GM23338 (cell line): ENCODE results near the gene FARSA. TPM values are rescaled to one million over a fixed set of nuclear protein-coding genes. Genes with fewer than 3 reads are reported as not detected.
"Not testable (repeated sequence)": the region's sequence is repeated elsewhere in the genome, so short reads cannot be mapped to it uniquely, and the experiment has no call there.

Experiments
- ATAC-seq: fragments of 200-7000 bp; cut with Tn5 transposase; 3 replicates; pipeline ENCODE4 v1.9.1; 2020
- DNase-seq: peaks from one replicate; pipeline ENCODE4 v3.0.0-alpha.2; 2015; ENCODE audit warnings: low spot score
- H2AFZ ChIP-seq: fragments of 200-600 bp; sonication (generic); 2 replicates; pipeline ENCODE4 v1.8.0; 2016; ENCODE audit warnings: antibody characterized with exemption, mild to moderate bottlenecking, moderate library complexity
- H3F3A ChIP-seq: fragments of 200-600 bp; sonication (generic); replicated peaks from 2 replicates; pipeline ENCODE4 v1.8.0; 2017; ENCODE audit warnings: antibody characterized with exemption, mixed run types, low read depth
- H3K27ac ChIP-seq: fragments of 200-600 bp; sonication (generic); 2 replicates; pipeline ENCODE4 v1.6.1; 2016; ENCODE audit warnings: low read depth
- H3K27me3 ChIP-seq: fragments of 200-600 bp; sonication (generic); 2 replicates; pipeline ENCODE4 v1.8.0; 2016; ENCODE audit warnings: mild to moderate bottlenecking, mixed run types, moderate library complexity; ENCODE audit not compliant: insufficient read depth
- H3K36me3 ChIP-seq: fragments of 200-600 bp; sonication (generic); 2 replicates; pipeline ENCODE4 v1.8.0; 2016; ENCODE audit warnings: mild to moderate bottlenecking; ENCODE audit not compliant: insufficient read depth
- H3K4me1 ChIP-seq: fragments of 200-600 bp; sonication (generic); 2 replicates; pipeline ENCODE4 v1.8.0; 2016; ENCODE audit warnings: mild to moderate bottlenecking, moderate library complexity; ENCODE audit not compliant: insufficient read depth
- H3K4me2 ChIP-seq: fragments of 200-600 bp; sonication (generic); 2 replicates; pipeline ENCODE4 v1.7.1; 2017; ENCODE audit warnings: mixed run types
- H3K4me3 ChIP-seq: fragments of 200-600 bp; sonication (generic); 2 replicates; pipeline ENCODE4 v1.6.1; 2016; ENCODE audit warnings: mixed run types
- H3K79me2 ChIP-seq: fragments of 200-600 bp; sonication (generic); replicated peaks from 2 replicates; pipeline ENCODE4 v1.8.0; 2017; ENCODE audit warnings: mild to moderate bottlenecking; ENCODE audit not compliant: insufficient read depth
- H3K9me2 ChIP-seq: fragments of 200-600 bp; sonication (generic); 2 replicates; pipeline ENCODE4 v1.8.0; 2017; ENCODE audit not compliant: insufficient read depth
- H4K20me1 ChIP-seq: fragments of 200-600 bp; sonication (generic); replicated peaks from 2 replicates; pipeline ENCODE4 v1.8.0; 2017; ENCODE audit warnings: mild to moderate bottlenecking; ENCODE audit not compliant: insufficient read depth
- H3K27ac Mint-ChIP-seq: 2 replicates; pipeline ENCODE4 v1.8.0; 2020; ENCODE audit warnings: inconsistent platforms, mild to moderate bottlenecking, moderate library complexity, mixed read lengths
- H3K27me3 Mint-ChIP-seq: 3 replicates; pipeline ENCODE4 v1.8.0; 2022; ENCODE audit warnings: low read depth, mild to moderate bottlenecking, moderate library complexity, mixed read lengths, inconsistent platforms; ENCODE audit not compliant: insufficient read depth, poor library complexity
- H3K36me3 Mint-ChIP-seq: 3 replicates; pipeline ENCODE4 v1.8.0; 2021; ENCODE audit warnings: low read depth, mild to moderate bottlenecking, inconsistent platforms, moderate library complexity, mixed read lengths
- H3K4me1 Mint-ChIP-seq: 3 replicates; pipeline ENCODE4 v1.8.0; 2020; ENCODE audit warnings: mild to moderate bottlenecking, inconsistent platforms, mixed read lengths
- H3K4me3 Mint-ChIP-seq: 3 replicates; pipeline ENCODE4 v1.8.0; 2021; ENCODE audit warnings: moderate library complexity, mild to moderate bottlenecking, inconsistent platforms, mixed read lengths
- H3K9me3 Mint-ChIP-seq: 3 replicates; pipeline ENCODE4 v1.8.0; 2020; ENCODE audit warnings: moderate library complexity, mild to moderate bottlenecking, inconsistent platforms, mixed read lengths
- CREB1 ChIP-seq: fragments of 250-450 bp; sonication (Bioruptor Pico); IDR thresholded peaks from 2 replicates; pipeline ENCODE4 v1.5.0; 2020; ENCODE audit warnings: low read depth, mild to moderate bottlenecking, moderate library complexity
- CTCF ChIP-seq, 2 experiments: fragments of 200-600 bp in 1 of 2; sonication (generic) in 1 of 2; conservative IDR thresholded peaks; 2 replicates each; pipeline versions ENCODE4 v1.5.1 to v1.6.1; 2016 to 2017; ENCODE audit warnings: antibody characterized with exemption in 2 of 2, low read depth in 2 of 2, mild to moderate bottlenecking in 2 of 2, moderate library complexity in 1 of 2
- EZH2 ChIP-seq: fragments of 200-600 bp; sonication (generic); IDR thresholded peaks from one replicate; pipeline ENCODE4 v1.8.0; 2017; ENCODE audit warnings: antibody characterized with exemption, mild to moderate bottlenecking, low read depth; ENCODE audit not compliant: unreplicated experiment
- JUNB ChIP-seq: IDR thresholded peaks from one replicate; pipeline ENCODE4 v1.6.1; 2016; ENCODE audit warnings: antibody characterized with exemption; ENCODE audit not compliant: unreplicated experiment
- NANOG ChIP-seq: IDR thresholded peaks from 2 replicates; pipeline ENCODE4 v1.6.1; 2016; ENCODE audit warnings: antibody characterized with exemption, borderline replicate concordance
- STAT1 ChIP-seq: IDR thresholded peaks from one replicate; pipeline ENCODE4 v1.6.1; 2016; ENCODE audit warnings: antibody characterized with exemption; ENCODE audit not compliant: unreplicated experiment
- ZNF462 ChIP-seq: fragments of 250-450 bp; sonication (Bioruptor Pico); IDR thresholded peaks from 2 replicates; pipeline ENCODE4 v1.5.0; 2020; ENCODE audit warnings: mild to moderate bottlenecking, moderate library complexity
- polyA plus RNA-seq: library from polyadenylated mRNA; unstranded; fragments of >200 nt; fragmentation: Nextera tagmentation; extraction: Ambion mirVana; gene quantifications from 2 replicates; pipeline ENCODE4 v1.2.1, GENCODE V29; 2016
- total RNA-seq: library from RNA; depleted of rRNA; stranded (reverse); fragments of >200 nt; shearing (Covaris generic); gene quantifications from 2 replicates; pipeline ENCODE4 v1.2.3, GENCODE V29; 2014
- TF ChIP-seq, protein P1 (sequence below): IDR thresholded peaks from 2 replicates; pipeline ENCODE4 v1.6.1; 2016; ENCODE audit warnings: antibody characterized with exemption

FARSA gene
- total and polyA plus RNA-seq, 2 experiments from 2014 or later: 74.7 to 86.4 TPM

- H3K27ac ChIP-seq, H2AFZ ChIP-seq, H3K4me3 Mint-ChIP-seq, H3K4me2 ChIP-seq, H4K20me1 ChIP-seq, H3K79me2 ChIP-seq, H3K4me3 ChIP-seq, H3K27ac Mint-ChIP-seq, H3K9me2 ChIP-seq, DNase-seq, H3K36me3 ChIP-seq, ATAC-seq: not testable (repeated sequence)
- peaks cover 17% of the 10 kb centered on the region for H3F3A ChIP-seq
- Mint-ChIP-seq H3K27me3 (peaks cover 33% of the 10 kb centered on the region), H3K4me1 (peaks cover 25% of the 10 kb centered on the region), H3K36me3 (peaks cover 16% of the 10 kb centered on the region), H3K9me3 (peaks cover 11% of the 10 kb centered on the region; the same call in 2 of the 3 replicates)
- H3K27me3 ChIP-seq: peaks cover 13% of the 10 kb centered on the region
- peaks cover 19% of the 10 kb centered on the region for H3K4me1 ChIP-seq
Observed at GRCh38 chr19:12915860-12916259, 17.7 kb downstream of the FARSA start.

DNA sequence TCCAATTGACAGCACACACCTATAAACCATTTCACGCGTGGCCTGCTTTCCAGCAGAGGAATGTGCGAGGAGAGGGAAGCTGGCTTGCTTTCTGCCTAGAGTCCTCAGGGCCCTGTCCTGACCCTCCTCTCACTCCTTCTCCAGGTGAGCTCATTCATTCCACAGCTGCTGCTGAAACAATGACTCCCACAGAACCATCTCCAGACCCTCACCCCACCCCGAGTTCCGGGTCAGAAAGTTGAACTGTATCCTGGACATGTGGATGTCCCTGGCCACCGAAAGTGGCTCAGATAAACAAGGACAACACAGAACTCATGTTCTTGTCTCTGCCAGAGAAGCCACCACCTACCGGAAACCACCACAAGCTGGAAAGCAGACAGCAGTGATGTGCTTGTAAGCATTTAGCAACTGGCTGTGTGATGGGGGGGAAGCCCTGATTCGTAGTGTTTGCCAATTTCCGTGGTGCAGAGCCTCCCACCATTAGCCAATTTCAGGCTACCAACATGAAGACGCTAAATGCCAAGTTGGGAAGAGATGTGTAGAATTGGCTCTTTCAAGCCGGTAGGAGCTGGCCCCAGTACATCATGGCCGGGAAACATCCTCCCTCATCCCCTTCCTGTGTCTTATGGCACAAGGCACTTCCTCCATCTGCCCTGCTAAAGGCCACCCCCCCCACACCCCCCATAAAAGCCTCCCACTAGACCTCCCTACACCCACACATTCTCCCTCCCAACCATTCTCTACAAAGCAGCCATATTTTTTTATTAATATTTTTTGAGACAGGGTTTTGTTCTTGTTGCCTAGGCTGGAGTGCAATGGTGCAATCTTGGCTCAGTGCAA, 19.4 kb downstream of the FARSA start:
- peaks cover 19% of the 10 kb centered on the region for H3K4me1 ChIP-seq
- H3K4me3 Mint-ChIP-seq: peak overlapping the region; percentile 51
- no peak overlapping the region; the same call in 1 of the 2 replicates for H3K4me3 ChIP-seq
- peaks cover 6% of the 10 kb centered on the region; the same call in 2 of the 3 replicates for H3K36me3 Mint-ChIP-seq
- peak overlapping the region; percentile 57 for H3K4me2 ChIP-seq
- H3K36me3 ChIP-seq: no peaks in the 10 kb centered on the region
- peak overlapping the region; percentile 96 for H3K27ac Mint-ChIP-seq
- peaks cover 9% of the 10 kb centered on the region; the same call in 2 of the 3 replicates for H3K9me3 Mint-ChIP-seq
- H3K79me2 ChIP-seq: no peaks in the 10 kb centered on the region
- no peaks in the 10 kb centered on the region; the same call in 1 of the 2 replicates for H3K9me2 ChIP-seq
- peak; percentile 19 for ATAC-seq
- H3F3A ChIP-seq: peaks cover 13% of the 10 kb centered on the region
- peaks cover 25% of the 10 kb centered on the region for H3K4me1 Mint-ChIP-seq
- H3K27ac ChIP-seq: peak overlapping the region; percentile 79
- no peaks in the 10 kb centered on the region for H4K20me1 ChIP-seq
- H3K27me3 Mint-ChIP-seq: peaks cover 24% of the 10 kb centered on the region
- H3K27me3 ChIP-seq: peaks cover 13% of the 10 kb centered on the region
- DNase-seq: no peak
- H2AFZ ChIP-seq: peak overlapping the region; percentile 54; the same call in 1 of the 2 replicates
- TF ChIP-seq, protein P1, sequence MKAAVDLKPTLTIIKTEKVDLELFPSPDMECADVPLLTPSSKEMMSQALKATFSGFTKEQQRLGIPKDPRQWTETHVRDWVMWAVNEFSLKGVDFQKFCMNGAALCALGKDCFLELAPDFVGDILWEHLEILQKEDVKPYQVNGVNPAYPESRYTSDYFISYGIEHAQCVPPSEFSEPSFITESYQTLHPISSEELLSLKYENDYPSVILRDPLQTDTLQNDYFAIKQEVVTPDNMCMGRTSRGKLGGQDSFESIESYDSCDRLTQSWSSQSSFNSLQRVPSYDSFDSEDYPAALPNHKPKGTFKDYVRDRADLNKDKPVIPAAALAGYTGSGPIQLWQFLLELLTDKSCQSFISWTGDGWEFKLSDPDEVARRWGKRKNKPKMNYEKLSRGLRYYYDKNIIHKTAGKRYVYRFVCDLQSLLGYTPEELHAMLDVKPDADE: no peak
- no peak for TF ChIP-seq ZNF462 (CRISPR knock-in tag)
- TF ChIP-seq CTCF (conservative IDR thresholded peaks at IDR 0.05; ENCODE audit: low read depth in 2 of 2): no peak
- TF ChIP-seq CREB1: no peak
- TF ChIP-seq EZH2: no peak
- no peak for TF ChIP-seq STAT1
- no peak for TF ChIP-seq JUNB
- TF ChIP-seq NANOG: no peak
